ENCODE data around the gene CIITA.
A peak's percentile ranks its signal among the peaks of the same experiment; 100 is the strongest.

Gene CIITA

GRCh38 chr16:10968498-10968897 is 91.5 kb downstream of the CIITA start:
- no peak for TF ChIP-seq CTCF (IDR thresholded peaks at IDR 0.05)

GRCh38 chr16:10969615-10970014 is 92.6 kb downstream of the CIITA start:
- no peak for TF ChIP-seq CTCF (IDR thresholded peaks at IDR 0.05)

- TF ChIP-seq CTCF (IDR thresholded peaks at IDR 0.05): no peak
Measured at GRCh38 chr16:10970065-10970464, 93.1 kb downstream of the CIITA start.

GRCh38 chr16:10971560-10971961 is 94.6 kb downstream of the CIITA start:
- peak; percentile 73 for TF ChIP-seq CTCF (IDR thresholded peaks at IDR 0.05)

GRCh38 chr16:10972108-10972818 is 95.3 kb downstream of the CIITA start:
- TF ChIP-seq CTCF (IDR thresholded peaks at IDR 0.05): no peak

GRCh38 chr16:10972819-10973464 is 95.9 kb downstream of the CIITA start:
- TF ChIP-seq CTCF (IDR thresholded peaks at IDR 0.05): no peak

- no peak for TF ChIP-seq CTCF (IDR thresholded peaks at IDR 0.05)
Measured at GRCh38 chr16:10976634-10977033, 99.6 kb downstream of the CIITA start.
